ENCODE results near the gene NFASC.

DNA sequence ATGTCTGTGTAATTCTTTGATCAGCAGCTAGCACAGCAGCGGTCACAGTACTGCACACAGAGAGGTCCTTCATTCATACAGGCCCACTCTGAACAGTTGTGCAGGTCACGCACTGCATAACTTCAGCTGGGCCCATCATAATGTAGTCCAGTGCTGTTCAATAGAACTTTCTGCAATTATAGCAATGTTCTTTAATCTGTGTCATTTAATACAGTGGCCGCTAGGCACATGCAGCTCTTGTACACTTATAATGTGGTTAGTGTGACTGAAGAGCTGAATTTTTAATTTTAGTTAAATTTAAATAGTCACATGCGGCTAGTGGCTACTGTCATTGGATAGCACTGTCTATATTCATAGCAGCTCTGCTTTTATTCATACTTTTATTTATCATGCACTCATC lies 48.7 kb upstream of the NFASC start:
- TF ChIP-seq, protein P1, sequence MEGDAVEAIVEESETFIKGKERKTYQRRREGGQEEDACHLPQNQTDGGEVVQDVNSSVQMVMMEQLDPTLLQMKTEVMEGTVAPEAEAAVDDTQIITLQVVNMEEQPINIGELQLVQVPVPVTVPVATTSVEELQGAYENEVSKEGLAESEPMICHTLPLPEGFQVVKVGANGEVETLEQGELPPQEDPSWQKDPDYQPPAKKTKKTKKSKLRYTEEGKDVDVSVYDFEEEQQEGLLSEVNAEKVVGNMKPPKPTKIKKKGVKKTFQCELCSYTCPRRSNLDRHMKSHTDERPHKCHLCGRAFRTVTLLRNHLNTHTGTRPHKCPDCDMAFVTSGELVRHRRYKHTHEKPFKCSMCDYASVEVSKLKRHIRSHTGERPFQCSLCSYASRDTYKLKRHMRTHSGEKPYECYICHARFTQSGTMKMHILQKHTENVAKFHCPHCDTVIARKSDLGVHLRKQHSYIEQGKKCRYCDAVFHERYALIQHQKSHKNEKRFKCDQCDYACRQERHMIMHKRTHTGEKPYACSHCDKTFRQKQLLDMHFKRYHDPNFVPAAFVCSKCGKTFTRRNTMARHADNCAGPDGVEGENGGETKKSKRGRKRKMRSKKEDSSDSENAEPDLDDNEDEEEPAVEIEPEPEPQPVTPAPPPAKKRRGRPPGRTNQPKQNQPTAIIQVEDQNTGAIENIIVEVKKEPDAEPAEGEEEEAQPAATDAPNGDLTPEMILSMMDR (IDR thresholded peaks at IDR 0.05; ENCODE audit: poor library complexity), result no peak
- TF ChIP-seq EZH2phosphoT487 (IDR thresholded peaks at IDR 0.05; ENCODE audit: low read depth, severe bottlenecking, unreplicated experiment) (no peak), EZH2 (IDR thresholded peaks at IDR 0.05; ENCODE audit: borderline replicate concordance) (no peak)

Measured in hepatocyte (in vitro differentiated cells).